HG02981 (cell line): ENCODE data around the gene RBM20.

Source experiments
- ATAC-seq: cut with Tn5 transposase; IDR thresholded peaks from one replicate; pipeline ENCODE4 v1.9.1; 2021; ENCODE audit warnings: mild to moderate bottlenecking, moderate library complexity; ENCODE audit not compliant: unreplicated experiment

RBM20 gene

DNA sequence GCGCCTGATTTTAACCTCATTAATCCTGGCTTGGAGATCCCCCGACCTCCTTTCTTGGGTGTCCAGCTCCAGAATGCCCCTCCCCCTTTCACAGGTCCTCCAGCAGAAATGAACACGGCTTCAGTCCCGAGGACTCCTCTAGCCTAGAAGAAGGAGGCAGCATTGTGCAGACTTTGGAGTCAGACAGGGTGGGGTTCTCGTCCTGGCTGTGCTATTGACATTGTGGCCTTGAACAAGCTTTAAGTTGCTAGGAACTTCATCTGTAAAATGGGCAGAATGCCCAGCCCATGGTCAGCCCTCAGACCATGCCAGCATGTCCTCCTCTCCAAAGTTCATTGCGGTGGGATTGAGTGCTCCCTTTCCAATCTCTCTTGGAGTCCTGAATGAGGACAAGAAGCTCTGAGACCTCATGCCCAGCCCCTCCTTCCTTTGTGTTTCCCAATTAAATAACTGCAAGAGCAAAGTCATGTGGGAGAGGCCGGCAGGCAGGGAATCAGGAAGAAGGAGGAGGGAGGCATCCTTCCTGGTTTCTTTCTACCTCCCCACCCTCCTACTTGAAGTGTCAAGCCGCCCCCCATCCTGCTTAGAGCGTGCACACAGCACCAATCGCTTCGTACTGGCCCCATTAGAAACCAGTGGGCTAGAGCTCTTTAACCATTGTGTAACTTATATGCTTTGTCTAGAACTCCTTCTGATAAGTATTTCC, 86.4 kb downstream of the RBM20 start:
- ATAC-seq: no peak

- ATAC-seq: no peak
These were observed 89.2 kb downstream of the RBM20 start for GRCh38 chr10:110733218-110733952.

- ATAC-seq: no peak
These were observed 91.5 kb downstream of the RBM20 start for GRCh38 chr10:110735620-110736027.

- no peak for ATAC-seq
These were observed 93.9 kb downstream of the RBM20 start for GRCh38 chr10:110737886-110738634.

GRCh38 chr10:110739811-110740271, 95.7 kb downstream of the RBM20 start:
- ATAC-seq: no peak

GRCh38 chr10:110742801-110743200, 98.7 kb downstream of the RBM20 start:
- ATAC-seq: no peak

DNA sequence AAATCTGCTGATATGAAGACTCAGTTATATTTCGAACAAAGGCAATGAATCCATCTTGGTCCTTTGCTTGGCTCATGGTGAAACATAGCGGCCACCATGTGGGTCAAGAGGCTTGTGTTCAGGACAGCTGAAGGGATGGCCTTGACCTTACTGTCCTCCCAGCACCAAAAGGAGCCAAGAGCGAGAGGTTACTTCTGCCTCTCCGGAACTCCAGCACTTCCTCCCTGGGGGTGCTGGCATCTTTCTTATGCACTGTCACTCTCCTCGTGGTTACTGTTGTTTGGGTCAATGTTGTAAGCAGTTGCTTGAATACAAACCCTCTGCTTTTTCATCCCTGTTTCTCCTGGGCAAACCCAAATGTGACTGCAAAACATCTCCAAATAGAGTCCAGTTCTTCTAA, 100.6 kb downstream of the RBM20 start:
- ATAC-seq: no peak

GRCh38 chr10:110746254-110746826, 102.2 kb downstream of the RBM20 start:
- peak; percentile 49 for ATAC-seq

DNA sequence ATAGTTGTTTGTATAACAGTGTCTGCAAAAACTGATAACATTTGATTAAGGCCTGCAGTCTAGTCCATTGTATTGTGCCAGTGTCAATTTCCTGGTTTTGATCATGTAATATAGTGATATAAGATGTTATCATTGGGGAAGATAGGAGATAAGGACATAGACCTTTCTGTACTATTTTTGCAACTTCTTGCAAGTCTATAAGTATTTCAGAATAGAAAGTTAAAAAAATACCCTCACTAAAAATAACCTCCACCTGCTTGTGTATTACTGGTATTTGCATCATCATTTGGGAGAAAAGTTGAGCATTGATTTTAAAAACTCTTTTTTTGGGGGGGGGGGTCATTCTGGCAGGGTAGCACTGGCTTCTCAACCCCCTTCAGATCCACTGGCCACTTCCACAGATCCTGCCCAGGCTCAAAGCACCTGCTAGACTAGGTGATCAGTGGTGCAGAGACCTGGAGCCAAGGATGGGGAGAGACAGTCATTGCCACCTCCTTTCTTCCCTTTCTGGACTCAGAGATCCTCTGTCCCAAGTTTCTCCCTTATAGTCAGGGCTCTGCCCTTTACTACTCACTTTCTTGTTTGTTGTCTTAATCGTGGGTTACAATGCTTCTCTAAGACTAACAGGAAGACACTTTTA, 103.0 kb downstream of the RBM20 start:
- no peak for ATAC-seq

DNA sequence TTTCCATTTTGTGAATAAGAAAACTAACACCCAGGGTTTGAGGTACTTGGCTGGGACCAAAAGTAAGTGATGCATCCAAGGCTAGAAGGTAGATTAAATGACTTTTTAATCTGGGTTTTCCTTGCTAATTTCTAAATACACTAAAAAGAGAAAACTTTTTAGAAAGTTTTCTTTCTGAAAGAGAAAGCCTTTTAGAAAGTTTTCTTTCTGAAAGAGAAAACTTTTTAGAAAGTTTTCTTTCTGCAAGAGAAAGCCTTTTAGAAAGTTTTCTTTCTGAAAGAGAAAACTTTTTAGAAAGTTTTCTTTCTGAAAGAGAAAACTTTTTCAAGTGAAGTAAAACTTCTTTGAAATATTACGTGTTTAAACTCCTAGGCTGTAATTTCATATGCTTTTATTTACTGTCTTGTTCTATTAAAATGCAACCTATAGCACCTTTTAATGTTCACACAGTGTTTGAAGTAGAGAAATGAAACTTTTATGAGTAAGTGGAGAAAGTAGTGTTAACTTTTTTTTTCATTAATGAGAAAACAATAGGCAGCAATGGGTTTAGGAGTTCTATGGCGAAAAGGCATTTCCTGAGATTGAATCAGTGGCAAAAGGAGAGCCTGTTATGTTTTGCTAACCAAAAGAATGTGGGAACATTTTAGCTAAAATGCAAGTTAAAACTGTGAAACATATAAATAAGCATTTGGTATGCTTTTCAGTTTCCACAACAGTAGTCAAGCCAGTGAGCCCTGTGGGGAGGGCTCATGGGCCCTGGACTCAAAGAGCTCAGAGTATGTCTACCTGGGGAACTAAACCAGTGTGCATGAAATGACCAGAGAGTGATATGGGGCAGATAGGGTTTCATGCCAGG, 103.7 kb downstream of the RBM20 start:
- ATAC-seq: no peak

GRCh38 chr10:110748970-110749369, 104.8 kb downstream of the RBM20 start:
- ATAC-seq: no peak

DNA sequence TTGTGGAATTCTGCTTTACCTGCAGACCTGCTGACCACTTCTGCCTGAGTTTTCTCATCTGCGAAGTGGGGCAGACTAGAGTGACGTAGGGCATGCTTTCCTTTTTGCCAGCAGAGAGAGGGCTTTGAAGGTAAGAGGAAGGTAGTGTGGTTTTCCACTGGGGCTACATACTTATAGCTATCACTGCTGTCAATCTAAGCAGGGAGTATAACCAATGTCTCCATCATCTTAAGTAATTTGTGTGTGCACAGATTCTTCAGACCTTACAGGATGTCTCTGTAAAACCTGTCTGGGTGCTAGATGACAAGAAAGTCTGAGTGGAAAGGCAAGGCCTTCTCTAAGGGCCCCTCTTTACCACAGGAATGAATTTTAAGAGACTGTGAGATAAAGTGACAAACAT, 106.8 kb downstream of the RBM20 start:
- no peak for ATAC-seq

DNA sequence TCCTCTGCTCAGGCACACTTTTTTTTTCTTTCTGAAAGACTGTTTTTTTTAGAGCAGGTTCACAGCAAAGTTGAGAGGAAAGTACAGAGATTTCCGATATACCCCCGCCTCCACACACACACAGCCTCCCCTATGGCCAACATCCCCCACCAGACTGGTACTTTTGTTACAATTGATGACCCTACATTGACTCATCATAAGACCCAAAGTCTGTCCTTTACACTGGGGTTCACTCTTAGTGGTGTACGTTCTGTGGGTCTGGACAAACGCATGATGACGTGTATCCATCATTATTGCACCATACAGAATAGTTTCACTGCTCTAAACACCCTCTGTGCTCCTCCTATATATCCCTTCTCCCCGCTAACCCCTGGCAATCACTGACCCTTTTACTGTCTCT, 107.7 kb downstream of the RBM20 start:
- no peak for ATAC-seq

DNA sequence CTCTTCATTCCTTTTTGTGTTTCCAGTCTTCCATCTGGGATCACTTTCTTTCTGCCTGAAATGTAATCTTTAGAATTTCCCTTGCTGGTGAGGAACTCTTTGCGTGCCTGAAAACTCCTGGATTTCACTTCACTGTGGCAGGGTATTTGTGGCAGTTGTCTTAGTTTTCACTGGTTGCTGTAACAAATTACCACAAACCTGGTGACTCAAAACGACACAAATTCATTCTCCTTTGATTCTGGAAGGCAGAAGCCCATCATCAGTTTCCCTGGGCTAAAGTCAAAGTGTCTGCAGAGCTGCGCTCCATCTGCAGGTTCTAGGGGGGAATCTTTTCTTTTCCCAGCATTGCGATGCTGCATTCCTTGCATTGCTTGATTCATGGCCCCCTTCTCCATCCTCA, 109.3 kb downstream of the RBM20 start:
- ATAC-seq: no peak

DNA sequence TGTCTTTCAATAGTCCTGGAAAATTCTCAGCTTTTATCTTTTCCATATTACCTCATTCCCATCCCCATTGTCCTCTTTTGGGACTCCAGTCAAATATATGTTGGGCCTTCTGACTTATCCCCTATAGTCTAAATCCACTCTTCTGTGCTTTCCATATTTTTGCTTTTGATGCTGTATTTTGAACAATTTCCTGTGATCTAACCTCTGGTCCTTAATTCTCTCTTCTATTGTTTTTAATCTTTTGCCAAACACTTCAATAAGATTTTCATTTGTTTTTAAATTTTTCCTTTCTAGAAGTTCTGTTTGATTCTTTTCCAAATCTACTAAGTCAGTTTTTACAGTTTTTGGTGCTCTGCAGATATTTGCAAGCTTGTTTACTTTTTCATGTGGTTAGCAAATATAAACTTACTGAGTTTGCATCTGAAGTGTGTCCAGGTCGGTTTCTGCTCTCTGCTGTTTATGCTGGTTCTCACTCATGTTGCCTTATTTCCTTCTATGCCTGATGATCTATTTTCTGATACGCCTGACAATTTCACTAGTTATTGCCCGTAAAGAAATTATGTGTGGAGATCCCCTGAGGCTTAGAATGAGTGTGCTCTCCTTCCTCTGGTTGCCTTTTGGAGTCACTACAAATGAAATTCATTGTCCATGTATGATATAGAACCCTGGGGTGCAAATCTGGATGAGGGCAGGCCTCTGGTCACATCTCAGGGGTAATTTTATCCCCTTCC, 110.4 kb downstream of the RBM20 start:
- no peak for ATAC-seq

DNA sequence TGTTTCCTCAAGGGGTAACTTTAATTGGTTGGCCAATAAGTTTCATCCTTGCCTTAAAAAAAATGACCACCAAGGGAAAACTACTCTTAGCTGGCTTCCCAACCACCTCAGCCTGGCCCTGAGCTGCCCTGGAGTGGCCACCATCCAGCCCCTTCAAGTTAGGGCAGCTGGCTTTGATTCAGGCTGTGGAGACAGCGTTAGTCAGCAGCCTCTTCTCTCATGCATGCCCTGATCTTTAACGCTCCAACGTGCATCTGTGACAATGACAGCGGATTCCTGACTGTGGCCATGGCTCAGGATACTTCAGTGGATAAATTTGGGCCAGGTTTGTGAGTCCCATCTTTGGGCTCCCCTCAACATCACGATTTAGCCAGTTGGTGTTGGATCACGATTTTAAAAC, 111.6 kb downstream of the RBM20 start:
- no peak for ATAC-seq

DNA sequence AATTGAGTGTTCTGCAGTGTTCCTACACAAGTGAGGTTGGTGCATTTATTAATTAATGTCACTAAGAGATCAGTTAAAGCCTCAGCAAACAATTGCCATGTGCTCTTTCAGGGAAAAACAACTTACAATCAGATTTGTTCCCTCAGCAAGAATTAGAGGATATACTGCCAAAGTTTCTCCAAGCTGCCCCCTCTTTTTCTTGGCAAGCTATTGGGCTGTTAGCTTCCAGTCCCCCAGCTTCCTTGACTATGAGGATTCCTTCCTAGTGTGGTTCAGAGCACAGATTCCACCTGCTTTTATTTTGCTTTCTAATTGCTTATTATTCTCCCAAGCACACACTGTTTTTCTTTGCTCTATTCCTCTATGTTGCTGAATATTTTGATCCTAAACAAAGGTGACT, 112.7 kb downstream of the RBM20 start:
- ATAC-seq: no peak

GRCh38 chr10:110757586-110757985, 113.5 kb downstream of the RBM20 start:
- no peak for ATAC-seq

- no peak for ATAC-seq
These were observed 114.1 kb downstream of the RBM20 start for GRCh38 chr10:110758128-110758765.
